Left hindlimb (tissue), 1 donor: ENCODE measurements around the gene C5AR1.
"Not testable (repeated sequence)": the region's sequence is repeated elsewhere in the genome, so short reads cannot be mapped to it uniquely, and the experiment has no call there.

Experiments
- DNase-seq: peaks from one replicate; pipeline ENCODE4 v3.0.0-alpha.2; 2018

C5AR1 gene

DNA sequence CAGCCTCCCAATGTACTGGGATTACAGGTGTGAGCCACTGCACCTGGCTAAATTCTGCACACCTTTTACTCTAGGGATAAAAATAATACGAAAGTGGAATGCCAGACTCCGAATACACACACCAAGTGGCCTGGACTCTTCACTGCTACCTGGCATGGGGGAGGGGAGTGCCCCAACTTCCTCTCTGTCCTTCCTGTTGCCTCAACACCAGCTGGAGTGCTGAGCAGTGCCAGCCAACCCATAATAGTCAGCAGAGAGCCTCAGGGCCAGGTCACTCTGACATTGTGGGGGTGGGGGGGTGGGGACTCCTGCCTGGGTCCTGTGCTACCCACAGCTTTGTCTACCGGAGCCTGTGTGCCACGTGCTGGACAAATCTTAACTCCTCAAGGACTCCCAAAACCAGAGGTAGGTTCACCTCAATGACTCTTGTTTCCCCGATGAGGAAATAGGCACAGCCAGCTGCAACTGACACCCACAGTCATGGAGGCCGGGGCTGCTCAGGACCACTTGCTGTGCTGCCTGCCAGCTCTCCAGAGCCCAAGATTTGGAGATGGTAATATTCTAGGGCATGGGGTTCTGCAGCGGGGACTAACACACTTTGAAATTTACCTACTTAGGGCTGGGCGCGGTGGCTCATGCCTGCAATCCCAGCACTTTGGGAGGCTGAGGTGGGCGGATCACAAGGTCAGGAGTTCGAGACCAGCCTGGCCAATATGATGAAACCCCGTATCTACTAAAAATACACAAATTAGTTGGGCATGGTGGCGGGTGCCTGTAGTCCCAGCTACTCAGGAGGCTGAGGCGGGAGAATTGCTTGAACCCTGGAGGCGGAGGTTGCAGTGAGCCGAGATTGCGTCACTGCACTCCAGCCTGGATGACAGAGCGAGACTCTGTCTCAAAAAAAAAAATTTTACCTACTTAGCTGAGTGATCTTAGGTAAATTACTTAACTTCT is 27.4 kb downstream of the C5AR1 start:
- DNase-seq = peak; percentile 40

DNA sequence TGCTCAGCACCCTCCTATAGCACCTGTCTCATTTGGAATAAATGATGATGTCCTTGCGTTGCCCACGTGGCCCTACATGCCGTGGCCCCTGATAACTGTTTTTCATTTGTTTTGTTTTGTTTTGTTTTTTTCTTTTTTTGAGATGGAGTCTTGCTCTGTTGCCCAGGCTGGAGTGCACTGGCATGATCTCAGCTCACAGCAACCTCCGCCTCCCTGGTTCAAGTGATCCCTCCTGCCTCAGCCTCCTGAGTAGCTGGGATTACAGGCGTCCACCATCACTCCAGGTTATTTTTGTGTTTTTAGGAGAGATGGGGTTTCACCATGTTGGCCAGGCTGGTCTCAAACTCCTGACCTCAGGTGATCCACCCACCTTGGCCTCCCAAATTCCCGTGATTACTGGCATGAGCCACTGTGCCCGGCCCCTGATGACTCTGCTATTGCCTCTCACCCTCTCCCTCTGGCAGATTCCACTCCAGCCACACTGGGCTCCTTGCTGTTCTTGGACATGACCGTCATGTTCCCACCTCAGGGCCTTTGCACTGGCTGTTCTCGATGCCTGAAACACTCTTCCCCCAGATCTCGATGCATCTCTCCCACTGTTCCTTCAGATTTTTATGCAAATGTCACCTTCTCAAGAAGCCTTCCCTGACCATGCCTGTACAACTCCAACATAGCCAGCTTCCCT is 29.7 kb downstream of the C5AR1 start:
- DNase-seq = no peak

DNA sequence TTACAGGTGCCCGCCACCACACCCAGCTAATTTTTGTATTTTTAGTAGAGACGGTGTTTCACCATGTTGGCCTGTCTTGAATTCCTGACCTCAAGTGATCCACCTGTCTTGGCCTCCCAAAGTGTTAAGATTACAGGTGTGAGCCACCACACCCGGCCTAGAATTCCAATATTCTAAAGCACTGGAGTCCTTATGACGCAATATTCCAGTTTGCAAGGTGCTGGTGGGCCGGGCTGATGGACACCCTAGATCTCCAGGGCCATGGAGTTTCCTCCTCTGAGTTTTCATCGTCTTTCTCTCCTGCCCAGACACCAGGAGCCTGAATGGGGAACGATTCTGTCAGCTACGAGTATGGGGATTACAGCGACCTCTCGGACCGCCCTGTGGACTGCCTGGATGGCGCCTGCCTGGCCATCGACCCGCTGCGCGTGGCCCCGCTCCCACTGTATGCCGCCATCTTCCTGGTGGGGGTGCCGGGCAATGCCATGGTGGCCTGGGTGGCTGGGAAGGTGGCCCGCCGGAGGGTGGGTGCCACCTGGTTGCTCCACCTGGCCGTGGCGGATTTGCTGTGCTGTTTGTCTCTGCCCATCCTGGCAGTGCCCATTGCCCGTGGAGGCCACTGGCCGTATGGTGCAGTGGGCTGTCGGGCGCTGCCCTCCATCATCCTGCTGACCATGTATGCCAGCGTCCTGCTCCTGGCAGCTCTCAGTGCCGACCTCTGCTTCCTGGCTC is 31.0 kb downstream of the C5AR1 start:
- DNase-seq = no peak

DNA sequence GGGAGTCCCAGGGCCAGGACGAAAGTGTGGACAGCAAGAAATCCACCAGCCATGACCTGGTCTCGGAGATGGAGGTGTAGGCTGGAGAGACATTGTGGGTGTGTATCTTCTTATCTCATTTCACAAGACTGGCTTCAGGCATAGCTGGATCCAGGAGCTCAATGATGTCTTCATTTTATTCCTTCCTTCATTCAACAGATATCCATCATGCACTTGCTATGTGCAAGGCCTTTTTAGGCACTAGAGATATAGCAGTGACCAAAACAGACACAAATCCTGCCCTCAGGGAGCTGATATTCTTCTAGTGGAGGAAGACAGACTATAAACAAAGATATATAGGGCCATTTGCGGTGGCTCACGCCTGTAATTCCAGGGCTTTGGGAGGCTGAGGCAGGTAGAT is 32.1 kb downstream of the C5AR1 start:
- no peak for DNase-seq

DNA sequence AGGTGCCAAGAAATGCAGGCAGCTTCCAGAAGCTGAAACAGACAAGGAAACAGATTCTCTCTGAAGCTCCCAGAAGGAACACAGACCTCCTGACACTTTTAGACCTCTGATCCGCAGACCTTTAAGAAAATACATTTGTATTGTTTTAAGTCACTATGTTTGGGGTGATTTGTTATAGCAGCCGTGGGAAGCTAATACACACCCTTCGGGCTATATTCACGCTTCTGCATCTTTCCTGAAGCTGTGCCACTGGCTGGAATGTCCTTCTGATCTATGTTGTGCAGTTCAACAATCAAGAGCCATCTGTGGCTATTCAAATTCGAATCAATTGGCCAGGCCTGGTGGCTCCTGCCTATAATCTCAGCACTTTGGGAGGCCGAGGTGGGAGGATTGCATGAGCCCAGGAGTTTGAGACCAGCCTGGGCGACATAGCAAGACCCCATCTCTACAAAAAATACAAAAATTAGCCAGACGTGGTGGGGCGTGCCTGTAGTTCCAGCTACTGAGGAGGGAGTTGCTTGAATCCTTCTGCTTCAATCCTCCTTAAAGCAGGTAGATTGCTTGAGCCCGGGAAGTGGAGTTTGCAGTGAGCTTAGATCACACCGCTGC is 33.6 kb downstream of the C5AR1 start:
- DNase-seq = no peak

DNA sequence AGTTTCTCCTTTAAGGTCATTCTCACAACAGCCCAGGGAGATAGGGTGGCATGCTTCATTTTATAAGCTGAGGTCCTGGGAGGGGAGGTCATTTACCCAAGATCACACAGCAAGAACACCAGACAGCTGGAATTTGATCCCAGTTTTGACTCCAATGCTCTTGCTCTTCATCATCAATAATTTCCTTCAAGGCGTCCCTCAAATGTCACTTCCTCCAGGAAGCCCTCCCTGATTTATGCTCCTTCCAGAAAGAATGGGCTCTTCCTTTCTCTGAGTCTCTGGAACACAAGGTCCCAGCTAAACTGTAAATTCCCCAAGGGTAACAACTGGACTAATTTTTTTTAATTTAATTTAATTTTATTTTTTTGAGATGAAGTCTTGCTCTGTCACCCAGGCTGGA is 34.8 kb downstream of the C5AR1 start:
- DNase-seq = no peak

DNA sequence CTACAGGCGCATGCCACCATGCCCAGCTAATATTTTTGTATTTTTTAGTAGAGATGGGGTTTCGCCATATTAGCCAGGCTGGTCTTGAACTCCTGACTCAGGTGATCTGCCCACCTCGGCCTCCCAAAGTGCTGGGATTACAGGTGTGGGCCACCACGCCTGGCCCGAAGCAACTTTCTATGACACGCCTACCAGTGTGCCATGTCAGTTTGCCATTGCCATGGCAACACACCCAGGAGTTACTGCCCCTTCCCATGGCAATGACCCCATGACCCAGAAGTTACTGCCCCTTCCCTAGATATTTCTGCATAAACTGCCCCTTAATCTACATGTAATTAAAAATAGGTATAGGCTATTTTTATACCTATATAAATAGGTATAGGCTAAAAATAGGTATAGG is 36.4 kb downstream of the C5AR1 start:
- DNase-seq = not testable (repeated sequence)

DNA sequence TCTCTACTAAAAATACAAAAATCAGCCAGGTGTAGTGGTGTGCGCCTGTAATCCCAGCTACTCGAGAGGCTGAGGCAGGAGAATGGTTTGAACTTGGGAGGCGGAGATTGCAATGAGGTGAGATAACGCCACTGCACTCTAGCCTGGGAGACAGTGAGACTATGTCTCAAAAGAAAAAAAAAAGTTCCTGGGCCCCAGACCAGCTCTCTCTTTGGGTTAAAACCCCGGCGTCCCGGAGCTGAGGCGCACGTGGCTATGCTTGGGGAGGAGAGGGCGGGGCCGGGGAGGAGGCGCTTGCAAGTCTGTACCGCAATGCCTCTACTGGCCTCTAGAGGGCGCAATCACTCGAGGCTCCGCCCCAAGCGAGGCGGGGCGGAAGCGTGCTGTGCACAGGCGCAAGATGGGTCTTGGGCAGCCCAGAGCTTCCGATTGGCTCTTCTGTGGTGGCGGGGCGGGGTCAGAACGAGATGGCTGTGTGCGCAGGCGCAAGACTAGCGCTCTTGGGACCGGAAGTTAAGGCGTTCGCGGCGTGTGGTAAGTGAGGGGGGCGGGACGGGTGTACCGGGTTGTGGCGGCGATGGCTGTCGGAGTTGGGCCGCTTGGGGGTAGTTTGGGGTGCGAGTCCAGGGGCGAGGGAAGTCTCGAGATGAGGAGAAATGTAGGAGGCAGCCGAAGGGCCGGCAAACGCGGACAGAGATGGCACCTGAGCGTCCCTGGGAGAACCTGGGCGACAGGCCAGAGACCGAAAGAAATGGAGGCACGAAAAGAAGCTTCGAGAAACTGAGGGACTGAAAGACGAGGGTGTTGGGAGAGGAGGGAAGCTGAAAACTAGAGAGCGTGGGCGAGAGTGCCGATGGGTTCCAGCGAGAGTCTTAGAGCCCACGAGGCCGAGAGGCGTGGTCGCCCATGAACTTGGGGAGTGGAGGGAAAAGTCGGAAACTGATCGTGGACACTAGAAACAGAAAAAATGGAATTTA is 39.4 kb downstream of the C5AR1 start, which contains the start of gene DHX34:
DHX34 (plus strand) TSS at position 497 of the 977 bp plus-strand sequence. CDS start 3,716 bp downstream, outside the sequence.
- DNase-seq = peak; percentile 99

DNA sequence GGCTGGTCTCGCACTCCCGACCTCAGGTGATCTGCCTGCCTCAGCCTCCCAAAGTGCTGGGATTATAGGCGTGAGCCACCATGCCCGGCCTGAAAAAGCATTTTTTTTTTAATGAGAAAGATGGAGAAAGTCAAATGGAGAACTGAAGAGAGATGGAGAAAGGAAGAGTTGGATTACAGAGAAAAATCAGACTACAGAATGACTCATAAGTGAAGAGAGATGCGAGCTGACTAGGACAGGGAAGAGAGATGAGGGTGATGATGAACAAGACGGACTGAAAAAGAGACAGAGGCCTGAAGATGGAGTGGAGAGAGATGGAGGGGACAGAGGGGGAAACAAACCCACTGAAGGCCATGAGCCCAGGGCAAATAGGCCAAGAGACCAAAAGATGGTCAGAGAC is 41.0 kb downstream of the C5AR1 start:
- DNase-seq = no peak

DNA sequence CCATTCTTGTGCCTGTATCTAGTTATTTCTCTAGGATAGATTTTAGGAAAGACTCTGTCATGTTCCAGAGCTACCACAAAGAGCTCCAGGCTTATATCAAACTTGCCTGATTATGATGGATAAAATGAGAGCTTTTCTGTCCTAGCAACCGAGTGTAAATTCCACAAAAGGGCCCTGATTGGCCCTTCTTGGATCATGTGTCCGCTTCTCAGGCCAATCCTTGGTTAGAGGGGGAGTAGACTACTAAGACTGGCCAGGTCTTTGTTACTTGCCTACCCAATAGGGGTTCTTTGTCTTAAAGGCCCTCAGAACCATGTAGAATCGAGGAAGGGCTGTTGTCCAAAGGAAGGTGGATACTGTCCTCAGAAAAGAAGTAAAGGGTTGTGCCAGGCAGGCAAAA is 41.9 kb downstream of the C5AR1 start:
- DNase-seq = no peak

DNA sequence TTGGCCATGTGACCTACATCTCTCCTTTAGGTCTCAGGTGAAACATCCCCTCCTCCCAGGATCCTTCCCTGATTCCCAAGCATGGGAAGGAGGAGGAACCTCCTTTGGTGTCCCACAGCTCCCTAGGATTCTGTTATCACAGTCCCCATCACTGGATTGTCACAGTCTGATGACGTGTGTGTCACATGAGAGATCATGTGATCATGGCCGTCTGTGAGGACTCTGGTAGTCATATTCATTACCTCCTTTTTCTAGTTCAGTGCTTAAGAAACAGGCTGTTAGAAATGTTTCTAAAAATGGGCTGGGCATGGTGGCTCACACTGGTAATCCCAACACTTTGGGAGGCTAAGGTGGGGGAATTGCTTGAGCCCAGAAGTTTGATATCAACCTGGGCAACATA is 42.4 kb downstream of the C5AR1 start:
- no peak for DNase-seq

DNA sequence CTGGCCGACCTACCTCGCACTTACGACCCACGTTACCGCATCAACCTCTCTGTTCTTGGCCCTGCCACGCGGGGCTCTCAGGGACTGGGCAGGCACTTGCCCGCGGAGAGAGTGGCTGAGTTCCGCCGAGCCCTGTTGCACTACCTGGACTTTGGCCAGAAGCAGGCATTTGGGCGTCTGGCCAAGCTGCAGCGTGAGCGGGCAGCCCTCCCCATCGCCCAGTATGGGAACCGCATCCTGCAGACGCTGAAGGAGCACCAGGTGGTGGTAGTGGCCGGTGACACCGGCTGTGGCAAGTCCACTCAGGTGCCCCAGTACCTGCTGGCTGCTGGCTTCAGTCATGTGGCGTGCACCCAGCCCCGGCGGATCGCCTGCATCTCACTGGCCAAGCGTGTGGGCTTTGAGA is 43.6 kb downstream of the C5AR1 start:
- no peak for DNase-seq

DNA sequence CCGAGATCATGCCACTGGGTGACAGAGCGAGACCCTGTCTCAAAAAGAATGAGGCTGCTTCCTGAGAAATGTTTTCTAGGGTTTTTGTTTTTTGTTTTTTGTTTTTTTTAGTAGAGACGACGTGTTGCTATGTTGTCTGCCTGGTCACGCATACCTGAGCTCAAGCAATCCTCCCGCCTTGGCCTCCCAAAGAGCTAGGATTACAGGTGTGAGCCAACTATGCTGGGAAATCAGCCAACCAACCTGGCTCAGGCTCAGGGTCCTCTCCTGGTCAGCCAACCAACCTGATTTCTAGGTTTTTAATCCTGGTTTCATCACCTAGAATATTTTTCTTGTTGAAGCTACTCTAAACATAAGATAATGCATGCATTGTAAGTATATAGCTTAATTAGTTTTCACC is 47.2 kb downstream of the C5AR1 start:
- no peak for DNase-seq

DNA sequence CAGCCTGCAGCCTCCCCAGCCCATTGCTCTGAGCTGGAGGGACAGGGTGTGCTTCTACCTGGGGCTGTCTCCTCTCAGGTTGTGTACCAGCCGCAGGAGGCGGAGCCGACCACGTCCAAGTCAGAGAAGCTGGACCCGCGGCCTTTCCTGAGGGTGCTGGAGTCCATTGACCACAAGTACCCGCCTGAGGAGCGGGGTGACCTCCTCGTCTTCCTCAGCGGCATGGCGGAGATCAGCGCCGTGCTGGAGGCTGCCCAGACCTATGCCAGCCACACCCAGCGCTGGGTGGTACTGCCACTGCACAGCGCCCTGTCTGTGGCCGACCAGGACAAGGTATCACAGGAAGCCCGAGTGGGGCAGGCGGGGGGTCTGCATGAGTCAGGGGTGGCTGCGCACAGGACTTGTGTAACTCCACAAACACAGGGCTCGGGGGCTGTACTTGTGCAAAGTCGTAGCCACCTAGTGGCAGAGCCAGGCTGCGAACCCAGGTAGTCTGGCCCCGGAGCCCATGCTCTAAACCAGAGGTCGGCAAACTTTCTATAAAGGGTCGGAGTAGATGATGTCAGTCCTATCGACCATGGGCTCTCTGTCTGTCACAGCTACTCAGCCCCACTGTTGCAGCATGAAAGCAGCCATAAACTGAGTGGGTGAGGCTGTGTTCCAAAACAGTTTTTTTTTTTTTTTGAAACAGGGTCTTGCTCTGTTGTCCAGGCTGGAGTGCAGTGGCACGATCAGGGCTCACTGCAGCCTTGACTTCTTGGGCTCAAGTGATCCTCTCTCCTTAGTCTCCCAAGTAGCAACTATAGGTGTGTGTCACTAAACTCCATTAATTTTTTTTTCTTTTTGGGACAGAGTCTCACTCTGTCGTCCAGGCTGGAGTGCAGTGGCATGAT is 48.4 kb downstream of the C5AR1 start:
- DNase-seq = no peak

DNA sequence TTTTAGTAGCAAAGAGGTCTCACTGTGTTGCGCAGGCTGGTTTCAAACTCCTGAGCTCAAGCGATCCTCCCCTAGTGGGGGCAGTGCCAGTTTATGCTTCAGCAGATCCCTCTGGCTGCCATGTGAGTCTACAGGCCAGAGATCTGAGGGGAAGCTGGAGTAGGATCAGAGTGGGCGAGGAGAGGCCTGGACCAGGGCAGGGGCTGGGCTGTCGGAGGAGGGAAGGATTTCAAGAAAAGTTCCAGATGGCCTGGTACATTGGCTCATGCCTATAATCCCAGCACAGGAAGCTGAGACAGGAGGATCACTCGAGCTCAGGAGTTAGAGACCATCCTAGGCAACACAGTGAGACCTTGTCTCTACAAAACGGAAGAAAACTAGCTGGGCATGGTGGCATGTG is 49.3 kb downstream of the C5AR1 start:
- DNase-seq = no peak

DNA sequence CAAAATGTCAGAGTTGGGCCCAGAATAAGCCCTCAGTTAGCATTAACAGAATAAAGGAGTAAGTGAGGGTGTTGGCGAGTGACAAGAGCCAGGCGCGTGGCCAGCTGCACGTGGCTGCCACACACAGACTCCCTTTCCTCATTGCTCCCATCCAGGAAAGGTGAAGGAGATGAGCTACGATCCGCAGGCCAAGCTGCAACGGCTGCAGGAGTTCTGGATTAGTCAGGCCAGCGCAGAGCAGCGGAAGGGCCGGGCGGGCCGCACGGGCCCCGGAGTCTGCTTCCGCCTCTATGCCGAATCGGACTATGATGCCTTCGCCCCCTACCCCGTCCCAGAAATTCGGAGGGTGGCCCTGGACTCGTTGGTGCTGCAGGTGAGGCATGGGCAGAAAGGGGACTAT is 52.7 kb downstream of the C5AR1 start:
- DNase-seq = no peak

DNA sequence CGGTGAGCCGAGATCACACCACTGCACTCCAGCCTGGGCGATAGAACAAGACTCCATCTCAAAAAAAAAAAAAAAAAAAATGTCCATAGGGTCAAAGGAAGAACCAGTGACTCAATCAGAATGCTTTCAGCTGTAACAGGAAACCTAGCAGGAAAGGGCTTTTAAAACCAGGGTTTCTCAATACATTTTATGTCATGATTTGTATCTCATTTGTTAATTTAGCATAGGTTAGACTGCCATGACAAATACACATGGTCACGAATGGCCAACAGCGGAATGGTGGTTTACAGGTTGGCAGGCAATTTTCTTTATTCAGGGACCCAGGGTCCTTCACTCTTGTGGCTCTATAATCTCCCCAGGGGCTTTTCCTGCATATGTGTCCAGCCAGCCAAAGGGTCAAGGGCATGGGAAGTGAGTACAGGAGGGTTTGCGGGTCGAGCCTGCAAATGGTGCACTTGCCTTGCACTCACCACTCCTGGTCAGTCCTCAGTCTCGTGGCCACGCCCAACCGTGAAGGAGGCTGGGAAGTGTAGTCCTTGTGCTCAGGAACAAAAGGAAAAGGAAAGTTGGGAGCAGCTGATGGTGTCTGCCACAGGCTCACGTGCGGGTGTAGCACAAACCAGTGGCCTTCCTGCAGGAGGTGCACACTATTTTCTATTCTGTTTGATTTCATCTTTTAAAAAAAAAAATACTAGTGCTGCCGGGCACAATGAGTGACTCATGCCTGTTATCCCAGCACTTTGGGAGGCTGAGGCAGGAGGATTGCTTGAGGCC is 54.3 kb downstream of the C5AR1 start:
- no peak for DNase-seq

DNA sequence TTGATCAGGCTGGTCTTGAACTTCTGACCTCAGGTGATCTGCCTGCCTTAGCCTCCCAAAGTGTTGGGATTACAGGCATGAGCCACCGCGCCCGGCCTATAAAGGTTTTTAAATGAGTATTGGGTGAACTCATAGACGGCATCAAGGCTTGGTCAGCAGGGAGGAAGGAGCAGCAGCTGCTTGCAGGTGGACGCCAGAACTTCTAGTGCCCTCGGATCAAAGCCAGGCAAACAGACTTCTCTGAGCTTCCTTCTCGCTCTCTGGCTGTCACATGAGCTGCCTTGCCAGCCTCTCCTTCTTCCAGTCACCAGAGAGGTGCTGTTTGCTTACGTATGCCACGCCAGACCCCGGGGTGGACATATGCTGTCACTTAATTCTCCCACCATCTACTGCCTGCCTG is 55.8 kb downstream of the C5AR1 start:
- not testable (repeated sequence) for DNase-seq

DNA sequence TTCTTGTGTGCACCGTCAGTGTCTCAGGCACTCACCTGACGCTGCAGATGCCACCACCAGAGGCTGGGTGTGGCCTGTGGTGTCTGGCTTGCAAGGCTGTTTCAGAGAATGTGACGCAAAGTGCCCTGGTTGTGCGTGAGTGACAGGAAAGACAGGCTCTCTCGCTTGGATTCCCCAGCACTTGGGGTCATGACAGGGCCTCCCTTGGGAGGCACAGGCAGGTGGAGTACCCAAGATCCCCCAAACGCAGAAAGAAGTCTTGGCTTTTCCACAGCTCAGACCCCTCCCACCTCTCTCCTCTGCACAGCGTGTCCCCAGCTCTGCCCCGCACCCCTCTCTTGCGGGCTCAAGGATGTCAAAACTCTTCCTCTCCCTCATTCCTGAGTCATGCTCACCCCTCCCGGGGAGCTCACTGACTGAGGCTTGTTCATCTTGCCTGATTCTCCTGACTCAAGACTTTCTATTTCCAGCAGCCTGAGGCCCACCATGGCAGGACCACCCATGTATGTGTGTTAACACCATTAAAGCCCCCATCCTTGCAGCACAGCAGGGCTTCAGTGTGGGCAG is 60.5 kb downstream of the C5AR1 start:
- no peak for DNase-seq
